ENCODE results near the gene TXNIP.

DNA sequence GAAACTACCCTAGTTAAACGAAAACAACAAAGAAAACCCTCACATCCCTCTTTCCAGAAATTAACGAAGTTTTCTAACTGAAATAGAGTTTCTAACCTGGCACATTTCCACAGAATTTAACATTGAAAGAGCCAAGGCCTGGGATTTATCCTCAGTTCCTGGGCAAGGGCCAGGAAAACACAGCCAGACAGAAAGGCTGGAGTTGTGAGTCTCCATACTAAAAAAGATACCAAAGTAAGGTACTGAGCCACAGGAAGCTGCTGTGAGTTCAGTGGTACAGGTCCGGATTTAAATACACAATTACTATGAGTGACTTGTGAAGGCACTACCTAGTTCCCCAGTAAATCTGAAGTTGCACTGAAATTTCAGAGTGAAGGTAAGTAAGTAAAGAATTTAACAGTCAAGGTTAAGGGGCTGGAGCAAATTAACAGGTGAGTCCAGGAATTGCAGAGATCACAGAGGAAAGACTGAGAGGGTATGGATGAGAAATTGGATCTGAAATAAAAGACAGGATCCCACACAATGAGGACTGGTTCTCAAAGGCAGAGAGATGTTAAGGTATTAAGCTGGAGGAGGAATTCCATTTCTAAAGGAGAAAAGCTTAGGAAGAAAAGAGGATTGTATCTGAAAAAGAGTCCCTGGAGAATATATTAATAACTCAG, 39.5 kb downstream of the TXNIP start:
- TF ChIP-seq, protein P1, sequence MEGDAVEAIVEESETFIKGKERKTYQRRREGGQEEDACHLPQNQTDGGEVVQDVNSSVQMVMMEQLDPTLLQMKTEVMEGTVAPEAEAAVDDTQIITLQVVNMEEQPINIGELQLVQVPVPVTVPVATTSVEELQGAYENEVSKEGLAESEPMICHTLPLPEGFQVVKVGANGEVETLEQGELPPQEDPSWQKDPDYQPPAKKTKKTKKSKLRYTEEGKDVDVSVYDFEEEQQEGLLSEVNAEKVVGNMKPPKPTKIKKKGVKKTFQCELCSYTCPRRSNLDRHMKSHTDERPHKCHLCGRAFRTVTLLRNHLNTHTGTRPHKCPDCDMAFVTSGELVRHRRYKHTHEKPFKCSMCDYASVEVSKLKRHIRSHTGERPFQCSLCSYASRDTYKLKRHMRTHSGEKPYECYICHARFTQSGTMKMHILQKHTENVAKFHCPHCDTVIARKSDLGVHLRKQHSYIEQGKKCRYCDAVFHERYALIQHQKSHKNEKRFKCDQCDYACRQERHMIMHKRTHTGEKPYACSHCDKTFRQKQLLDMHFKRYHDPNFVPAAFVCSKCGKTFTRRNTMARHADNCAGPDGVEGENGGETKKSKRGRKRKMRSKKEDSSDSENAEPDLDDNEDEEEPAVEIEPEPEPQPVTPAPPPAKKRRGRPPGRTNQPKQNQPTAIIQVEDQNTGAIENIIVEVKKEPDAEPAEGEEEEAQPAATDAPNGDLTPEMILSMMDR (IDR thresholded peaks at IDR 0.05): no peak
- TF ChIP-seq EZH2phosphoT487 (IDR thresholded peaks at IDR 0.05) (no peak), EZH2 (IDR thresholded peaks at IDR 0.05) (no peak)

Measured in neural progenitor cell (in vitro differentiated cells).